Stimulated activated CD4-positive, alpha-beta T cell treated with anti-CD3 and anti-CD28 coated beads, TNF-alpha, amount 100 ng/mL, for 24 hours (primary cell): Measurements from ENCODE around the gene OPTN.
A peak's percentile ranks its signal among the peaks of the same experiment; 100 is the strongest.
"Not testable (repeated sequence)": the region's sequence is repeated elsewhere in the genome, so short reads cannot be mapped to it uniquely, and the experiment has no call there.

Experiments
- DNase-seq, 3 experiments: peaks; one replicate each; pipeline ENCODE4 v3.0.0-alpha.2; 2020; ENCODE audit warnings: low read depth in 3 of 3

OPTN gene

GRCh38 chr10:13090289-13090688, 9.7 kb upstream of the OPTN start:
- DNase-seq: no peak

GRCh38 chr10:13091801-13092200, 8.2 kb upstream of the OPTN start:
- DNase-seq: no peak

- DNase-seq: no peak
Measured at GRCh38 chr10:13092291-13093102, 7.5 kb upstream of the OPTN start.

- not testable (repeated sequence) for DNase-seq
Measured at GRCh38 chr10:13094082-13094481, 5.9 kb upstream of the OPTN start.

- no peak for DNase-seq
Measured at GRCh38 chr10:13095094-13095493, 4.9 kb upstream of the OPTN start.

GRCh38 chr10:13095929-13096328, 4.0 kb upstream of the OPTN start:
- DNase-seq: no peak

GRCh38 chr10:13099144-13099665, 758 bp upstream of the OPTN start:
- DNase-seq: peak in 1 of 3 experiments; percentile 25

- peak in 1 of 3 experiments; percentile 27 for DNase-seq
Measured at GRCh38 chr10:13100349-13101294, 659 bp downstream of the OPTN start.

- DNase-seq: no peak
Measured at GRCh38 chr10:13102002-13102794, 2.2 kb downstream of the OPTN start.

GRCh38 chr10:13103554-13103953, 3.6 kb downstream of the OPTN start:
- no peak for DNase-seq

GRCh38 chr10:13104697-13105096, 4.7 kb downstream of the OPTN start:
- no peak for DNase-seq

- no peak for DNase-seq
Measured at GRCh38 chr10:13105184-13105583, 5.2 kb downstream of the OPTN start.

- DNase-seq: no peak
Measured at GRCh38 chr10:13106387-13107045, 6.6 kb downstream of the OPTN start.

- DNase-seq: no peak
Measured at GRCh38 chr10:13110908-13111307, 10.9 kb downstream of the OPTN start.

GRCh38 chr10:13113544-13113943, 13.6 kb downstream of the OPTN start:
- DNase-seq: no peak

GRCh38 chr10:13115832-13116803, 16.2 kb downstream of the OPTN start:
- DNase-seq: no peak

GRCh38 chr10:13117841-13118783, 18.1 kb downstream of the OPTN start:
- no peak for DNase-seq

GRCh38 chr10:13118784-13119410, 18.9 kb downstream of the OPTN start:
- no peak for DNase-seq
